ENCODE results near the gene PTPRD. TPM values are rescaled to one million over a fixed set of nuclear protein-coding genes. Genes with fewer than 3 reads are reported as not detected.

The PTPRD gene
- total RNA-seq, 1 experiment from 2014 or later = 32.5 TPM

DNA sequence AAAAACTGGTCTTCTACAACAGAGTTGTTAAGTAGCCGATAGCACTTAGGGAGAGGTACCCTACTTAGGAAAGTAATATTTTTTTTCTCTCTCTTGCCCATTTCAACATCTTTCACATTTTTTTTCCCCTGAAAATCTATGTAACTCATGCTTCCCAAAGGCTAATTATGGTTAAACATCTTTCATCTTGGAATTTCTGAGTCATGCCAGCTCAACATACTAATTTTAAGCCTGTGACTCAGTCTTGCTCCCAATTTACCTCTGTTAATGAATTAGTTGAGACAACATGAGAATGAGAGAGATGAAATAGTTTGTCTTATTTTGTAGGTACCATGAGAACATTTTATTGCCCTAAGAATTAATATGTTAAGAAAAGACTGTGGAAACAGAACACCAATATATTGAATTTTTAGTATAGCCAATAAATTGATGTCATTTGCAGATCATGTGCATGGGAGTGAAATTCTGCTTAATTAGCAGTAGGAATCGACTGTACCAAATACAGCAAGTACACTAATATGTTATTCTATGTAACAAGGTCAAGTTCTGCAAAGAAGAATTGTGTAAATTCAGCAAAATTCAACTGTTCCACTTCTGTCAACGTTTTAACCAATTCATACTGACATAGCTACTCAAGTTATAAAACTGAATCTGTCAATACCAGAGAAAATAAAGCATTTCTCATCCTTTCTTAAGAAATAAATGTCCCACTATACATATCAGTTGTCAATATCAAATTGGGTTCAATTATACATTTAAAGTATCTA, 550.0 kb downstream of the PTPRD start:
- no peaks in the 10 kb centered on the region for H3K79me2 ChIP-seq (ENCODE audit: insufficient read depth, low read length)
- H3K4me1 ChIP-seq (ENCODE audit: insufficient read depth, low read length) = no peaks in the 10 kb centered on the region; the same call in 1 of the 2 replicates
- H3K9ac ChIP-seq (ENCODE audit: extremely low read depth, insufficient read length, low read length) = no peak overlapping the region
- Mint-ChIP-seq H3K4me1 (peaks cover 0 to 4% of the 10 kb centered on the region in 2 experiments; a peak in 2 of 4 replicates), H3K4me3 (no peak overlapping the region), H3K9me3 (no peaks in the 10 kb centered on the region), H3K36me3 (ENCODE audit: insufficient read depth in 1 of 3, low read depth in 3 of 3) (no peaks in the 10 kb centered on the region), H3K27ac (no peak overlapping the region), H3K27me3 (ENCODE audit: low read depth) (no peaks in the 10 kb centered on the region)
- no peak overlapping the region for H2BK5ac ChIP-seq (ENCODE audit: insufficient read length, low read length)
- H4K91ac ChIP-seq (ENCODE audit: insufficient read length, low read depth, low read length) = no peak overlapping the region
- no peak overlapping the region for H3K56ac ChIP-seq (ENCODE audit: insufficient read length, low read depth, low read length)
- no peak overlapping the region for H3K4ac ChIP-seq (ENCODE audit: low read depth, low read length)
- no peak overlapping the region for H2BK15ac ChIP-seq (ENCODE audit: low read depth, low read length)
- no peak overlapping the region for H2AFZ ChIP-seq (ENCODE audit: low read length)
- no peak overlapping the region for H3K14ac ChIP-seq (ENCODE audit: insufficient read depth, low read length)
- no peak overlapping the region for H3T11ph ChIP-seq (ENCODE audit: low read length)
- no peak overlapping the region for H2BK20ac ChIP-seq (ENCODE audit: low read depth, low read length, poor library complexity, severe bottlenecking)
- no peaks in the 10 kb centered on the region for H3K9me3 ChIP-seq (ENCODE audit: control insufficient read depth, low read depth, low read length)
- no peaks in the 10 kb centered on the region for H3K79me1 ChIP-seq (ENCODE audit: insufficient read depth, low read depth, low read length, poor library complexity, severe bottlenecking)
- WGBS (ENCODE audit: extremely low coverage, insufficient read length, low lambda C conversion rate) = no CpG with 5 or more reads among the region's 3 CpGs
- H3K23ac ChIP-seq (ENCODE audit: insufficient read length, low read depth, low read length) = no peak overlapping the region
- no peak overlapping the region for H3K18ac ChIP-seq (ENCODE audit: insufficient read length, low read depth, low read length)
- TF ChIP-seq, protein P1, sequence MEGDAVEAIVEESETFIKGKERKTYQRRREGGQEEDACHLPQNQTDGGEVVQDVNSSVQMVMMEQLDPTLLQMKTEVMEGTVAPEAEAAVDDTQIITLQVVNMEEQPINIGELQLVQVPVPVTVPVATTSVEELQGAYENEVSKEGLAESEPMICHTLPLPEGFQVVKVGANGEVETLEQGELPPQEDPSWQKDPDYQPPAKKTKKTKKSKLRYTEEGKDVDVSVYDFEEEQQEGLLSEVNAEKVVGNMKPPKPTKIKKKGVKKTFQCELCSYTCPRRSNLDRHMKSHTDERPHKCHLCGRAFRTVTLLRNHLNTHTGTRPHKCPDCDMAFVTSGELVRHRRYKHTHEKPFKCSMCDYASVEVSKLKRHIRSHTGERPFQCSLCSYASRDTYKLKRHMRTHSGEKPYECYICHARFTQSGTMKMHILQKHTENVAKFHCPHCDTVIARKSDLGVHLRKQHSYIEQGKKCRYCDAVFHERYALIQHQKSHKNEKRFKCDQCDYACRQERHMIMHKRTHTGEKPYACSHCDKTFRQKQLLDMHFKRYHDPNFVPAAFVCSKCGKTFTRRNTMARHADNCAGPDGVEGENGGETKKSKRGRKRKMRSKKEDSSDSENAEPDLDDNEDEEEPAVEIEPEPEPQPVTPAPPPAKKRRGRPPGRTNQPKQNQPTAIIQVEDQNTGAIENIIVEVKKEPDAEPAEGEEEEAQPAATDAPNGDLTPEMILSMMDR (conservative IDR thresholded peaks at IDR 0.05) = no peak
- no peak overlapping the region for H2BK12ac ChIP-seq (ENCODE audit: insufficient read length, low read depth, low read length)
- DNase-seq = no peak
- H2AK5ac ChIP-seq (ENCODE audit: insufficient read length, low read length) = no peak overlapping the region
- no peak overlapping the region for H2BK120ac ChIP-seq (ENCODE audit: low read depth, low read length, poor library complexity, severe bottlenecking)
- H3K4me2 ChIP-seq (ENCODE audit: insufficient read depth, insufficient read length, low read length) = no peak overlapping the region
- no peak overlapping the region for H4K8ac ChIP-seq (replicated peaks; ENCODE audit: insufficient read length, low read depth, low read length)
- no peak overlapping the region for H3K27ac ChIP-seq (ENCODE audit: insufficient read length, low read depth, low read length)
- H4K20me1 ChIP-seq (ENCODE audit: control insufficient read depth, insufficient read depth, insufficient read length) = no peaks in the 10 kb centered on the region
- no peak overlapping the region for H4K5ac ChIP-seq (ENCODE audit: insufficient read length, low read depth, low read length)
- H3K23me2 ChIP-seq (ENCODE audit: insufficient read length, low read depth, low read length, poor library complexity, severe bottlenecking) = no peaks in the 10 kb centered on the region
- no peaks in the 10 kb centered on the region for H3K27me3 ChIP-seq (ENCODE audit: insufficient read depth, low read length)

Data from H9 (cell line).